AG04450 (cell line): Measurements from ENCODE around the gene GSTM2. TPM values are rescaled to one million over a fixed set of nuclear protein-coding genes. Genes with fewer than 3 reads are reported as not detected.

Experiments
- CTCF ChIA-PET: fragments of 300-600, 350-600 bp; formaldehyde crosslinking; extraction: SDS; loops from one replicate; lab custom pipeline; 2022; ENCODE audit warnings: antibody characterized with exemption, inconsistent platforms; lab: Charles Lee
- POLR2A ChIA-PET: fragments of 350-600 bp; formaldehyde crosslinking; extraction: SDS; loops from one replicate; lab custom pipeline; 2021; ENCODE audit warnings: antibody characterized with exemption, inconsistent platforms; lab: Yijun Ruan, JAX
- DNase-seq: peaks from one replicate; pipeline ENCODE4 v3.0.0-alpha.2; 2011; ENCODE audit warnings: low read depth, low spot score
- H3K27ac ChIP-seq: one replicate; pipeline ENCODE4 v1.5.1; 2012; ENCODE audit warnings: low read depth, low read length, control low read depth
- H3K27me3 ChIP-seq: one replicate; pipeline ENCODE4 v1.6.0; 2012; ENCODE audit warnings: low read length; ENCODE audit not compliant: control insufficient read depth, insufficient read depth
- H3K4me3 ChIP-seq: 2 replicates; pipeline ENCODE4 v1.5.1; 2011; ENCODE audit warnings: mild to moderate bottlenecking, low read depth, low read length, control low read depth
- H3K9me3 ChIP-seq: 2 replicates; pipeline ENCODE4 v1.5.1; 2012; ENCODE audit warnings: low read length; ENCODE audit not compliant: control insufficient read depth, insufficient read depth
- polyA plus RNA-seq: library from polyadenylated mRNA; depleted of rRNA; stranded (reverse); fragments of >200 nt; gene quantifications from 2 replicates; pipeline ENCODE4 v1.2.3, GENCODE V29; 2011
- TF ChIP-seq, protein P1 (sequence below): IDR thresholded peaks from 2 replicates; pipeline ENCODE4 v1.5.1; 2011; ENCODE audit warnings: low read depth, low read length, control low read depth, inconsistent platforms

GSTM2 gene
- polyA plus RNA-seq, 1 experiment, result 90.2 TPM

- no peak overlapping the region for H3K27ac ChIP-seq
- POLR2A ChIA-PET, result no interaction called here
- CTCF ChIA-PET, result interaction anchor here (1.6 to 10.9 kb wide), 6 partner anchors 9 to 347 kb away, joined by 5 to 365 read pairs (median 83); partner anchors contain the start of gene AHCYL1
Measured at GRCh38 chr1:109637446-109637845, 30.4 kb upstream of the GSTM2 start.

GRCh38 chr1:109639063-109639840, 28.6 kb upstream of the GSTM2 start:
- ChIA-PET CTCF (interaction anchor here (0.6 to 10.9 kb wide), 52 partner anchors 11 to 386 kb away, joined by 3 to 365 read pairs (median 5); partner anchors contain the start of genes AHCYL1, AMIGO1, AMPD2 and EPS8L3), POLR2A (interaction anchor here (0.9 to 2.2 kb wide), 2 partner anchors 22 to 91 kb away, joined by 3 to 15 read pairs; partner anchors contain the start of gene GNAI3)
- H3K9me3 ChIP-seq, result no peaks in the 10 kb centered on the region
- no peak overlapping the region for H3K4me3 ChIP-seq
- TF ChIP-seq, protein P1, sequence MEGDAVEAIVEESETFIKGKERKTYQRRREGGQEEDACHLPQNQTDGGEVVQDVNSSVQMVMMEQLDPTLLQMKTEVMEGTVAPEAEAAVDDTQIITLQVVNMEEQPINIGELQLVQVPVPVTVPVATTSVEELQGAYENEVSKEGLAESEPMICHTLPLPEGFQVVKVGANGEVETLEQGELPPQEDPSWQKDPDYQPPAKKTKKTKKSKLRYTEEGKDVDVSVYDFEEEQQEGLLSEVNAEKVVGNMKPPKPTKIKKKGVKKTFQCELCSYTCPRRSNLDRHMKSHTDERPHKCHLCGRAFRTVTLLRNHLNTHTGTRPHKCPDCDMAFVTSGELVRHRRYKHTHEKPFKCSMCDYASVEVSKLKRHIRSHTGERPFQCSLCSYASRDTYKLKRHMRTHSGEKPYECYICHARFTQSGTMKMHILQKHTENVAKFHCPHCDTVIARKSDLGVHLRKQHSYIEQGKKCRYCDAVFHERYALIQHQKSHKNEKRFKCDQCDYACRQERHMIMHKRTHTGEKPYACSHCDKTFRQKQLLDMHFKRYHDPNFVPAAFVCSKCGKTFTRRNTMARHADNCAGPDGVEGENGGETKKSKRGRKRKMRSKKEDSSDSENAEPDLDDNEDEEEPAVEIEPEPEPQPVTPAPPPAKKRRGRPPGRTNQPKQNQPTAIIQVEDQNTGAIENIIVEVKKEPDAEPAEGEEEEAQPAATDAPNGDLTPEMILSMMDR, result no peak
- DNase-seq, result no peak
- H3K27me3 ChIP-seq, result no peaks in the 10 kb centered on the region
- H3K27ac ChIP-seq, result no peak overlapping the region

More at GRCh38 chr1:109637446-109637845, 30.4 kb upstream of the GSTM2 start:
- Histone ChIP-seq H3K9me3 (no peaks in the 10 kb centered on the region), H3K4me3 (no peak overlapping the region), H3K27me3 (no peaks in the 10 kb centered on the region)
- no peak for DNase-seq
- TF ChIP-seq, protein P1, result no peak

DNA sequence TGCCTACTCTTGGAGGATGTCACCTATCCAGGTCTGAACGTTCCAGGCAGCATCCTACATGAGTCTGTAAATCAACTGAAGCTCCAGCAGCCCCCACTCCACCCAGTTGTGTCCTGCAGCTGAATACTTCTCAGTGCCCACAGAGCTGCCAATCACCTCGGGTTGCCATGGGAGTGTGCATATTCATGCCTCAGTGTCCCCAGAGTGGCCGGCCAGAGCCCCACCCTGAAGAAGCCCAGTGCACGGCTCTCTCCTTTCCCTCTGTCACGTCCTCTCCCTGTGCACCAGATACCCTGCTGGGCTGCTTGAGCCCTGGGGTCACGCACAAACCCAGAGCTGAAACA, 28.0 kb upstream of the GSTM2 start:
- no peak for DNase-seq
- CTCF ChIA-PET, result interaction anchor here (0.6 to 10.9 kb wide), 68 partner anchors 11 to 468 kb away, joined by 3 to 365 read pairs (median 5); partner anchors contain the start of genes AHCYL1, AMIGO1, AMPD2 and EPS8L3
- no peaks in the 10 kb centered on the region for H3K9me3 ChIP-seq
- no peak overlapping the region for H3K27ac ChIP-seq
- POLR2A ChIA-PET, result interaction anchor here (0.7 to 2.2 kb wide), 6 partner anchors 10 to 344 kb away, joined by 3 to 15 read pairs (median 4); partner anchors contain the start of genes AHCYL1, GNAI3 and GSTM4
- no peaks in the 10 kb centered on the region for H3K27me3 ChIP-seq
- no peak overlapping the region for H3K4me3 ChIP-seq
- TF ChIP-seq, protein P1, result no peak

DNA sequence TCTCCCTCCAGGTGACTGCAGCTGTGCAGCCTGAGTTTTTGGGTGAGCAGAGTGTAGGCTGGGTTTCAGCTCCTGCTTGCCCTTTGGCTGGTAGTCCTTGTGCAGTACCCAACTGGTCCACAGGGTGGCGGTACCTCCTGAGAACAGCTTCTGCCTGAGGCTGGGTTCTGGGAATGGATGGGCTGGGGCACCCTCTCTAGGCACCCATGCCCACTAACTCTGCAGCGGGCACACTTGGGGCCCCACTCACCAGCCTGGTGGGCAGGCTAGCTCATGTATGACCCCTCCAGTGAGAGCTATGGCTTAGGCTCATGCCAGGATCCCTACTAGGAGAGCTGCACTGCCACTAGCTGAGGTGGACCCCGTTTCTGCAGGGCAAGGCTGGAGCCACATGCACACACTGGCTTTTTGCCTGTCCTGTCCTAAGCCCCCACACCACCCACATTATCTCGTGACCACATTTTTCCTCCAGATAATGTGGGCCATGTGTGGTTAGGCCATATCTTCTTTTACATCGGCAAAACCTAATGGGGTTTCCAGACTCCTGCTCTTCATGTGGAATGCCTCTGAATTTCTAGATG, 27.5 kb upstream of the GSTM2 start:
- Histone ChIP-seq H3K9me3 (no peaks in the 10 kb centered on the region), H3K27me3 (no peaks in the 10 kb centered on the region), H3K27ac (no peak overlapping the region), H3K4me3 (no peak overlapping the region)
- ChIA-PET POLR2A (interaction anchor here (0.6 to 2.2 kb wide), 6 partner anchors 9 to 389 kb away, joined by 3 to 15 read pairs (median 4); partner anchors contain the start of genes AHCYL1, GNAI3 and GSTM4), CTCF (interaction anchor here (0.6 to 10.9 kb wide), 69 partner anchors 10 to 469 kb away, joined by 3 to 365 read pairs (median 5); partner anchors contain the start of genes AHCYL1, AMIGO1, AMPD2 and EPS8L3)
- TF ChIP-seq, protein P1, result peak; percentile 91
- DNase-seq, result no peak
